Stimulated activated naive B cell treated with anti-CD40 and anti-IgM and Interleukin-4, amounts not matched to agents 10 μg/mL and 1 μg/mL and 100 μg/mL, for 72 hours (primary cell): ENCODE data around the gene IZUMO2.
"Not testable (repeated sequence)": the region's sequence is repeated elsewhere in the genome, so short reads cannot be mapped to it uniquely, and the experiment has no call there.

Source experiments
- ATAC-seq, 2 donors: fragments of 150-1000 bp; cut with Tn5 transposase; replicated peaks; 2 replicates each; pipeline ENCODE4 v1.10.0; 2021; ENCODE audit warnings: moderate library complexity in 1 of 2
- DNase-seq: peaks from one replicate; pipeline ENCODE4 v3.0.0; 2021
- H3K27ac Mint-ChIP-seq: one replicate; pipeline ENCODE4 v1.8.0; 2022; ENCODE audit warnings: mild to moderate bottlenecking, mixed read lengths
- H3K27me3 Mint-ChIP-seq, 2 donors: one replicate each; pipeline ENCODE4 v1.8.0; 2022; ENCODE audit warnings: mixed read lengths in 2 of 2
- H3K36me3 Mint-ChIP-seq, 2 donors: one replicate each; pipeline ENCODE4 v1.8.0; 2022; ENCODE audit warnings: mixed read lengths in 2 of 2, mild to moderate bottlenecking in 1 of 2
- H3K4me1 Mint-ChIP-seq, 2 donors: one replicate each; pipeline ENCODE4 v1.8.0; 2022; ENCODE audit warnings: mixed read lengths in 2 of 2, mild to moderate bottlenecking in 1 of 2
- H3K4me3 Mint-ChIP-seq, 2 donors: one replicate each; pipeline ENCODE4 v1.8.0; 2022; ENCODE audit warnings: mild to moderate bottlenecking in 2 of 2, mixed read lengths in 2 of 2, moderate library complexity in 1 of 2
- H3K9me3 Mint-ChIP-seq, 2 donors: one replicate each; pipeline ENCODE4 v1.8.0; 2022; ENCODE audit warnings: mixed read lengths in 2 of 2, mild to moderate bottlenecking in 1 of 2

IZUMO2 gene

GRCh38 chr19:50140118-50140845 lies 22.8 kb downstream of the IZUMO2 start:
- not testable (repeated sequence) for DNase-seq, H3K36me3 Mint-ChIP-seq, H3K9me3 Mint-ChIP-seq, H3K4me3 Mint-ChIP-seq, H3K4me1 Mint-ChIP-seq, ATAC-seq, H3K27ac Mint-ChIP-seq
- H3K27me3 Mint-ChIP-seq, result peaks cover 0 to 20% of the 10 kb centered on the region in 2 donors

GRCh38 chr19:50136603-50137365 lies 26.3 kb downstream of the IZUMO2 start:
- H3K4me1 Mint-ChIP-seq, H3K27ac Mint-ChIP-seq, H3K27me3 Mint-ChIP-seq, ATAC-seq, H3K4me3 Mint-ChIP-seq, H3K9me3 Mint-ChIP-seq, DNase-seq, H3K36me3 Mint-ChIP-seq: not testable (repeated sequence)

- not testable (repeated sequence) for H3K27me3 Mint-ChIP-seq, H3K9me3 Mint-ChIP-seq, ATAC-seq, H3K36me3 Mint-ChIP-seq, H3K4me1 Mint-ChIP-seq, H3K4me3 Mint-ChIP-seq, H3K27ac Mint-ChIP-seq, DNase-seq
Measured at GRCh38 chr19:50135856-50136602, 27.1 kb downstream of the IZUMO2 start.

GRCh38 chr19:50134777-50135719 lies 28.0 kb downstream of the IZUMO2 start:
- not testable (repeated sequence) for H3K9me3 Mint-ChIP-seq, H3K4me1 Mint-ChIP-seq, H3K27ac Mint-ChIP-seq, H3K36me3 Mint-ChIP-seq, H3K27me3 Mint-ChIP-seq, ATAC-seq, H3K4me3 Mint-ChIP-seq, DNase-seq

GRCh38 chr19:50133518-50134492 lies 29.3 kb downstream of the IZUMO2 start:
- H3K27me3 Mint-ChIP-seq, H3K27ac Mint-ChIP-seq, H3K9me3 Mint-ChIP-seq, H3K4me3 Mint-ChIP-seq, H3K36me3 Mint-ChIP-seq, H3K4me1 Mint-ChIP-seq, DNase-seq, ATAC-seq: not testable (repeated sequence)

GRCh38 chr19:50104012-50104411 lies 59.1 kb downstream of the IZUMO2 start:
- not testable (repeated sequence) for H3K4me1 Mint-ChIP-seq, H3K27ac Mint-ChIP-seq, ATAC-seq, H3K4me3 Mint-ChIP-seq, DNase-seq, H3K27me3 Mint-ChIP-seq, H3K36me3 Mint-ChIP-seq, H3K9me3 Mint-ChIP-seq

- not testable (repeated sequence) for H3K4me1 Mint-ChIP-seq, DNase-seq, H3K27me3 Mint-ChIP-seq, H3K9me3 Mint-ChIP-seq, H3K4me3 Mint-ChIP-seq, ATAC-seq, H3K36me3 Mint-ChIP-seq, H3K27ac Mint-ChIP-seq
Measured at GRCh38 chr19:50103405-50103804, 59.7 kb downstream of the IZUMO2 start.
